Measurements from ENCODE around the gene FGF14.

Gene FGF14

DNA sequence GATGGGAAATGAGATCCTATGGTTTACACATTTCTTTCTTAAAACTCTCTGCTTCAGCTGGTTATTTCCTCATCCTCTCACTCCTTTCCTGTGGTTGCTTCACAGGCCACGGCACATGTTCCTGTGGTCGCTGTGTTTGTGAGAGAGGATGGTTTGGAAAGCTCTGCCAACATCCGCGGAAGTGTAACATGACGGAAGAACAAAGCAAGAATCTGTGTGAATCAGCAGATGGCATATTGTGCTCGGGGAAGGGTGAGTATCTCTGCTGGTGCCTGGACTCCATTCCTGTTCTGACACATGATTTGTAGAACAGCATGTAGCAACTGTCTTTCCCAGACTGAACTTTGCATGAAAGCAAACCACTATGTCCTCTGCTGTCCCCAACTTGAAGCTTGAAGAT is 695.2 kb downstream of the FGF14 start:
- FAIRE-seq = no peak

DNA sequence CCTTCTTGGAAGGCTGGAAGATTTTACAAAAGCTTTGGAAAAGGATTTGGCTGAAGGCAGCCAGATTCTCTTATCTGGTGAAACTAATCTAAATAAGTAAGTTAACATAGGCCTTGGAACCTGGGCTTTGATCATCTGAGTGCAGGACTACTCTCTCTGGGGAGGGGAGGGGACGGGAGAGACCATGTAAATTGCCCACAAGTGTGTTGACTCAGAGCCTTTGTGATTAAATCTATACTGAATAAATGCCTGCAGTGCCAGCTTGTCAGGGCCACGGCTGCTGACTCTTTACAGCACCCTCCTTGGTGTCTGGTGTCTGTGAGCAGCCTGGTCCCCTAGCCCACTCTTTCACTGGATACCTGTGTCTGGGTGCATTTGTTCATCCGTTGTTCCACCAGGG is 698.0 kb downstream of the FGF14 start:
- FAIRE-seq = no peak

DNA sequence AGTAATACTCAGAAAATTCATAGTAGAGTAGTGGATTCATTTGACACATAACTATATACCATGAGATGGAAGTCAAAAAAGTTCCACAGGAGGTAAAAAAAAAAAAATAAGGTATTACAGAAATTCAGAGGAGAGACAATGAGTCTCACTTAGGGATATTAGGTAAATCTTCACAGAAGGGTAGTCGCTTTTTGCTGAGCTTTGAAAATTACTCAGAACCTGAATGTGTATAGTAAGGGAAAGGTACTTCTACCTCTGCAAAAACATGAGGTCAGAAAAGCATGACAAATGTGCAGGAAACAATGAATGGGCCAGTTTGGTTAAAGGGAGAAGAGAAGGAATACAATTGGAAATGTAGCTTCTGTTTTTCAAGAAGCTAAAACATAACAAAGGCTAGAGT is 698.8 kb downstream of the FGF14 start:
- FAIRE-seq = no peak

DNA sequence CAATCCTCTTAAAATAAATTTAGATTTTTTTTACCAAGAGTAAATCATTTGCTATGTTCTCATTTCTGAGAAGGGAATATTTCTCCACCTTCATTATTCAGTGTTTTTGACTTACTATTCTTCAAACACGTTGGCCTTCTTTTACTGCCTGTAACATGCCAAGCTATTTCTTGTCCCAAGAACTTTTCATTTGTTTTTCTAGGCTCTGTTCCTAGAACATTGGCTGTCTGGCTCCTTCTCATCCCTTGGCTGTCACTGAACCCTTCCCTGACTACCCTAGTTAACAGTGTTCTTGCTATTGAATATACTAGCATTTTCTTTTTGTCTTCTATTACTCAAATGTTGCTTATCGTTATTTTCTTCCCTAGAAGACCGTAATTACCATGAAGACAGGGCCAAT is 701.2 kb downstream of the FGF14 start:
- no peak for FAIRE-seq

DNA sequence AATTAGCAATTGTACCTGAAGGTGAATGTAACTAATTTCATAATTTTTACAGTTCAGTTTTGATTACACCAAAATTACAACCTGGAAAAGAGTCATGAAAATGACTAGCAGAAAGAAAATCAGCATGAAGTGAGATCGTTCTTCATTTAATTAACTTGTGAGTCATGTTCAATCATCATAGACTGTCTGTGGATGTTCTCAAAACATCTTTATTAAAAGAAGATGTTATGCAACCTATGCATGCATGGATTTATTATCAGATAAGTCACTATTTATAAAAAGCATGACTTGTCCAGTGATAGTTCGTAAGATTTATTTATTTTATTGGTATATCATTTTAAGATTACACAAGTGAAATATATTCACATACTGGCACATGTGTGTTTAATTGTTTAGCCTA is 703.4 kb downstream of the FGF14 start:
- FAIRE-seq = no peak

DNA sequence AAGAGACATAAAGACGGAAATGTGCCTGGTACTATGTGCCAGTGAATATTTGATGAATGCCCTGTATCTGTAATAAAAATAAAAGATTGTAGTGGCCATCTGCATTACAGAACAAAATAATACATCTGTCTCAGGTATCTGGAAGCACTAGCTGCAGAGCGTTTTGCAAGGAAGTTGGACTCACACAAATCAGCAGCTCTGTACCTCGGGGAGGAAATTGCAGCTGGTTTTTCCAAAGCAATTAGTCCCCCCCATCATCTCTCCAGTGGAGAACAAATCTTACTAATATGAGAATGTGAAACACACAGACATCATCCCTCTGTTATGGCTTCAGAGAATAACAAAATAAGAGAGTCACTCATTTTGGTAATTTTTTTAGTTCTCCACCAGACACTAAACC is 704.1 kb downstream of the FGF14 start:
- FAIRE-seq = no peak

DNA sequence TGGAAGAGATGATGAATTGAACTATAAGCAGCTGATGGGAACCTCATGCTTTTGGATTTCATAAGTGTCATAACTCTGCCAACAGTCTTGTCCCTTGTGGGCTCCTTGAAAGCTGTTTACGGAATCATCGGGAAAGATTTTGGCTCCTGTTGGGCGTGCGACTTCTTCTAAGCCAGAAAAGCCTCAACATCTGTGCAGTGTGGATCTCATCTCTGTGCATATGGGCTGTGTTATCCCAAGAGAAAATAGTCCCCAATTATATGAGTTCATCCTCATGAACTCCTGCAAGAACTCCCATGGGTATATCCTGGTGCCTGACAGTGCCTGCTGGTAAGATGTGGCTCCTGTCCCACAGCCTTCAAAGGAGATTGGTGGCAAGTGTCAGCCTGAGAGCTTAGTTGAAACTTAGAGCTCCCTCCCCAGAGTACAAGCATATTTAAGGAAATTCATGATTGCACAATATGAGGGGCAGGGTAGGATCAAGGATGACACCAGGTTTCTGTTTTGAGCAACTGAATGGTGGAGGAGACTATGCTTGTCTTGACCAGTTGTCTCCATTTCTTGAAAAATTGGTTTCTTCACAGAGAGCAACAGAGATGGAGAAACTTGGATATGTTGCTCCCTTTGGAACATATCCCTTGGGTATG is 705.9 kb downstream of the FGF14 start:
- no peak for FAIRE-seq

DNA sequence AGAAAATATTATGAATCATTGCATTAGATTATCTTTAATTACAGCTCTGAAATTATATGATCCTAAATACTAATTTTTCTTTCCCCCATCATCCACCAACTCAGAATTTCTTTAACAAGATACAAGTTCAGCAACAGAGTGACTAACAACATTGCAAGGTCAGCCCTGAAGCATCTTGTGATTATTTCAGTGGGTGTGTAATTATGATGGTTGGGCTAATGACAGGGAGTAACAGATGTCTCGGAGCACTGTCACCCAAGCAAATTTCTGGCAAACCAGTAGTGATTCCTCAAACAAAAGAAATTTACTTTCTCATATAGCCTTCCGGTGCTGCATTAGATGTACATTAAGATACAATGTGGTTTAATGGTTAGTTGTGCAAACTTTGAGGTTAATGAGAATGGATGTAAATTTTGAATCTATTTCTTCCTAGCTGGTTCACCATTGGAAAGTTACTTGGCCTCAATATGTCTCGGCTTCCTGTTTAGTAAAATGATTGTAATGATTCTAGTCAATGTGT is 710.4 kb downstream of the FGF14 start:
- FAIRE-seq = no peak

DNA sequence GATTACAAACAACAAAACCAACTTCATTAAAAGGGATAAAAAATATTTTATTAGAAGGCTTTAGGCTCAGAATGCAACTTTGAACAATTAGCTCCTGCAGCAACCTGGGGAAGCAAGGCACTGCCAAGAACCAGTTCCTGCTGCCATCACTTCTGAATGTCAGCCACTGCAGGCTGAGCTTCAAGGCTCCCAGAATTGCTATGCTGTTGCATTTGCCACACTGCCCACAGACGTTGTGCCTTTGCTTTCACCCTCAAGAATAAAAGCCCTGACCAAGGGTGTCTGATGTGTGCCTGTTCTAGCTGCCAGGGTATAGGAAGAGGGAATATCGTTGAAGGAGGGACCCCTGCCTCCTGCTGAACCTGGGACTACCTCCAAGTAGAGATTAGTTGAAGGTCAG is 711.0 kb downstream of the FGF14 start:
- FAIRE-seq = no peak

DNA sequence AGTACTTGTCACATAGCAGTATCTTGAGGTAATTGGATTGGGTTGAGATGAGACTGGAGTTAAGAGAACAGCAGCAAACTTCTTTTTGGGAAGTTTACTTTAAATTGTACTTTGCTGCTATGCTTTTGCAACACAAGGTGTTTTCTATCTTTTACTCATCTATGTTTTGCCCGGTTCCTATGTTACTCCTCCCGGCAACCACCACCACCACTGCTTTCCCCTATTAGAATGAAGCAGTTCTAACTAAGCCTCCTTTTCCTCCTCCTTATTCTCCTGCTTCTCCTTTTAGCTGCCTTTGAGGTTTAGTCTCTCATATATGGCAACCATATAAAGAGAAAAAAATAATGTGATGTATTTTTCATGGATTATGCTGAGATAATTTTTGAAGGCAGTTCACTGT is 715.8 kb downstream of the FGF14 start:
- no peak for FAIRE-seq

DNA sequence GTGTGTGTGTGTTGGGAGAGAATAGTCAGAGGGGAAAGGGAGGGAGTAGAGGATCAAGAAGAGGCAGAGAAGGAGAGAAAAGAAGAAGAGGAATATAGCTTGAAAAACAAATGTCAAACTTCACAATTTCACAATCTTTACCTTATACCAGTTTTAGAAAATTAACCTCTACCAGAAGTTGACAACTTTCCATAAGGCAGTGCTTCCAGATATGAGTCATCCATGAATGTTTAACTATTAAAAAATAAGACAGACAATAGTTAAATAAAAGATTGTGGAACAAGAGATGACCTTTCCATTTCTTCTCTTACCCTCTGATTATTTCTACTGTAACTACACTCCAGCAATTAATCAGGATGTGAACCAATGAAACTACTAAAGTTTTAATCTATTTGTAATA is 720.0 kb downstream of the FGF14 start:
- no peak for FAIRE-seq

DNA sequence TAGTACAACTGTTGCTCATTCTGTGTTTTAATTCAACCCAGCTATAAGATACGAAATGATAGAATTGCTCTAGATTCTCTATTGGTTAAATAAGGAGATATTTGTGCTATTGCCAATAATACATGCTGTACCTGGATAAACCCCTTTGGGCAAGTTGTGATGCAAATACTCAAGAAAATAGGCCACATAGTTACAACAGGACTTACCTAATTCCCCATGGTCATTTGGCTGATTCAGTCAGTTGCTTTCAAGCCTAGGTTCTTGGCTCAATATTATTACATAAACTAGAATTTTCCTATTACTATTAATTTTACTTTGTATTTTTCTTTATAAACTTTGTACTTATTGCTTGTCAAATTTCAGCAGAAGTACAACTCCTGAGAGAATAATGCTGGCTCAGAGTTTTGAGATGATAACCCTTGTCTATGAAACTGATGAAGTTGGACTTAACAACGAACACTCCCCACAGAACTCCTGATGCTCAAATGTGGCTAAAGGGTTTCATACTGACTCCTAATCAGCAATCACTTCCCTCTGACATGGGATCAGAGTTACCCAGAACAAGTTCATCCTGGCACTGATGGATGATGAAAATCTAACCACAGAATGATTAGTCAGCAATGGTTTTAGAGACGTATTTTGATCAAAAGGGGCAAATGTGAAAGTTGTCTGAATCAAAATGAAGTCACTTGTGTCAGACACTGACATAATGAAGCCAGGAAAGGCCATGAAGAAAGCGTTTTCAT is 728.3 kb downstream of the FGF14 start:
- FAIRE-seq = no peak

DNA sequence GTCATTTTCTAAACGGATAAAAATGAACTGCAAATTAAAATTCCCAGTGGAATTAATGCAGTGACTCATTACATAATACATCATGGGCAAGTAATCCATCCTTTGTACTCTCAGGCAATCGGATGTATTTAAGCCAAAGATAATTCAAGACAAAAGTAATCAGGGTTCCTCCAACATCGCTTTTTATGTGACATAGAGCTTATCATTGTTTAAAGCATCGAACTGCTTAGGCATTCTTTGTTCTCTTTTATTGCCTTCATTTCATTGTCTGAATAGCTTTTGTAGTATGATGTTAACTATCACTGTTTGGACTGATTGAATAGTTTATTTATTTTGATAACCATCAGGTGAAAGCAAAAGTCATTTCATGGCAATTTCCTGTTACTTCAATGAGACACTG is 740.0 kb downstream of the FGF14 start:
- no peak for FAIRE-seq

Measured in colon (tissue), 2 donors.